ENCODE measurements around the gene CLTB.

DNA sequence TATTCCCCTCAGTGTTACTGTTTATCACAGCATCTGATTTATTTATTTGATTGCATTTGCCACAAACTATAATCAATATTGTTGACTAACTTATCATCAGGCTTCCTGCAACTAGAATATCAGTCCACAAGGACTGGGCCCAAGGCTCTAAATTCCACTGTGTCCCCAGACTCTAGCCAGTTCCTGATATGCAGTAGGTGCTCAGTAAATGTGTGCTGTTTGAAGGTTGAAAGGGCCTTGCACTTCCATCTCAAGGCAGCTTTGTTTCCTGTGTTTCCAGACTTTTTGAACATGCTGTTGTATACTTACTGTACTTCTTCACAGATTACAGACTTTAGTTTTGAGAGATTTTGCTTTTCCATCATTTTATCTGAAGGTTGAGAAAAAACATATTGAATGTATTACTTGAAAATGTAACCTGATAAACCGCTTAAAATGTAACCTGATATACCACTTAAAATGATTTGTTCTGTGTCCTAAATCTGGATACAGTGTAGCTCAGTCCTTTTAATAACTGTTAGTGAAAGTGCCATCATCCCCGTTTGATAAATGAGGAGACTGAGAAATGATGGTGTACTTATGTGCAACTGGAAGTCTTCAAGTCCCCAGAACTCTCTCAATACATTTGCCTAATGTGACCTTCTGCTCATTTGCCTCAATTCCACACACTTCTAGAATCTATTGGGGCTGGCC lies 73.4 kb downstream of the CLTB start:
- TF ChIP-seq EP300 (IDR thresholded peaks at IDR 0.05; ENCODE audit: low read depth) = no peak
- TF ChIP-seq CTCF (IDR thresholded peaks at IDR 0.05) = no peak
- no peak for TF ChIP-seq POLR2A (IDR thresholded peaks at IDR 0.05)
